Endothelial cell of umbilical vein (primary cell): ENCODE results near the gene FHIT. TPM values are rescaled to one million over a fixed set of nuclear protein-coding genes. Genes with fewer than 3 reads are reported as not detected.

Experiments
- BruUV-seq: library from RNA; stranded (reverse); fragments of 400-500 nt; replicated peaks from 2 replicates; lab custom pipeline; 2021; lab: Mats Ljungman, UMichigan
- CTCF ChIA-PET: fragments of 300-600, 350-600 bp; sonication (Branson Sonifier 250); formaldehyde crosslinking; loops from one replicate; lab custom pipeline; 2021; ENCODE audit warnings: antibody characterized with exemption, inconsistent platforms; lab: Charles Lee
- POLR2A ChIA-PET: fragments of 300-600, 350-600 bp; sonication (Branson Sonifier 250); formaldehyde crosslinking; loops from one replicate; lab custom pipeline; 2021; ENCODE audit warnings: antibody characterized with exemption, inconsistent platforms; lab: Charles Lee
- DNase-seq: peaks from one replicate; pipeline ENCODE4 v3.0.0-alpha.2; 2011; ENCODE audit warnings: low read depth, low spot score
- FAIRE-seq: peaks from 2 replicates; lab custom pipeline; 2011; peaks lifted over from hg19 to GRCh38; lab: Jason Lieb, UNC
- H2AFZ ChIP-seq: 2 replicates; pipeline ENCODE4 v1.6.0; 2012; ENCODE audit warnings: low read depth, low read length, control low read depth, inconsistent platforms
- H3K27ac ChIP-seq: 2 replicates; pipeline ENCODE4 v1.5.1; 2011; ENCODE audit warnings: low read depth, mild to moderate bottlenecking, control low read depth, low read length, moderate library complexity; ENCODE audit not compliant: insufficient read depth
- H3K27me3 ChIP-seq, 2 experiments: 2 replicates each; pipeline versions ENCODE4 v1.6.0 to v1.6.1; 2011; ENCODE audit warnings: low read length in 2 of 2, mixed read lengths in 1 of 2; ENCODE audit not compliant: control insufficient read depth in 2 of 2, insufficient read depth in 2 of 2
- H3K36me3 ChIP-seq, 2 experiments: 2 replicates in 1 of 2; 3 replicates in 1 of 2; pipeline ENCODE4 v1.5.1; 2011; ENCODE audit warnings: low read length in 2 of 2, mild to moderate bottlenecking in 1 of 2, moderate library complexity in 1 of 2; ENCODE audit not compliant: control insufficient read depth in 2 of 2, insufficient read depth in 2 of 2; ENCODE audit errors: extremely low read depth in 1 of 2
- H3K4me1 ChIP-seq: 3 replicates; pipeline ENCODE4 v1.5.1; 2011; ENCODE audit warnings: mild to moderate bottlenecking, low read length; ENCODE audit not compliant: control insufficient read depth, insufficient read depth; ENCODE audit errors: extremely low read depth
- H3K4me2 ChIP-seq: 2 replicates; pipeline ENCODE4 v1.6.1; 2011; ENCODE audit warnings: low read length, control low read depth, mixed read lengths; ENCODE audit not compliant: insufficient read depth
- H3K4me3 ChIP-seq, 3 experiments: fragments of 200-600 bp in 1 of 3; sonication (generic), shearing (Covaris generic) in 1 of 3; replicated peaks in 1 of 3; 2 replicates each; pipeline ENCODE4 v1.5.1; 2011 to 2016; ENCODE audit warnings: control low read depth in 3 of 3, low read length in 3 of 3, mild to moderate bottlenecking in 2 of 3, inconsistent platforms in 1 of 3, low read depth in 1 of 3, moderate library complexity in 1 of 3; ENCODE audit not compliant: insufficient read depth in 1 of 3
- H3K79me2 ChIP-seq: 2 replicates; pipeline ENCODE4 v1.6.0; 2012; ENCODE audit warnings: low read length, inconsistent platforms; ENCODE audit not compliant: control insufficient read depth, insufficient read depth
- H3K9ac ChIP-seq: replicated peaks from 2 replicates; pipeline ENCODE3; 2011; ENCODE audit warnings: low read length, control low read depth; ENCODE audit not compliant: insufficient read depth; ENCODE audit errors: extremely low read depth
- H3K9me1 ChIP-seq: replicated peaks from 3 replicates; pipeline ENCODE4 v1.6.0; 2011; ENCODE audit warnings: mild to moderate bottlenecking, low read length; ENCODE audit not compliant: control insufficient read depth, insufficient read depth; ENCODE audit errors: extremely low read depth
- H3K9me3 ChIP-seq: replicated peaks from 2 replicates; pipeline ENCODE4 v1.5.1; 2012; ENCODE audit warnings: low read length, inconsistent platforms; ENCODE audit not compliant: control insufficient read depth, insufficient read depth
- H4K20me1 ChIP-seq: replicated peaks from 2 replicates; pipeline ENCODE3; 2011; ENCODE audit warnings: mild to moderate bottlenecking, low read length; ENCODE audit not compliant: control insufficient read depth, insufficient read depth; ENCODE audit errors: extremely low read depth
- EZH2 ChIP-seq: IDR thresholded peaks from 2 replicates; pipeline ENCODE4 v1.6.1; 2012; ENCODE audit warnings: borderline replicate concordance, low read depth, mild to moderate bottlenecking, moderate library complexity, low read length, inconsistent platforms; ENCODE audit not compliant: severe bottlenecking
- FOS ChIP-seq: IDR thresholded peaks from 2 replicates; pipeline ENCODE4 v1.6.1; 2011; ENCODE audit warnings: mild to moderate bottlenecking, low read length, moderate library complexity, borderline replicate concordance; ENCODE audit not compliant: insufficient read depth
- GATA2 ChIP-seq: IDR thresholded peaks from 2 replicates; pipeline ENCODE4 v1.7.0; 2011; ENCODE audit warnings: low read depth, mild to moderate bottlenecking, moderate library complexity, mixed read lengths, low read length; ENCODE audit not compliant: insufficient read length, insufficient read depth
- JUN ChIP-seq: IDR thresholded peaks from 2 replicates; pipeline ENCODE4 v1.6.1; 2011; ENCODE audit warnings: borderline replicate concordance, low read depth; ENCODE audit not compliant: insufficient read length, insufficient read depth
- MAX ChIP-seq: IDR thresholded peaks from 2 replicates; pipeline ENCODE4 v1.6.1; 2011; ENCODE audit not compliant: insufficient read depth, insufficient read length
- MYC ChIP-seq: IDR thresholded peaks from one replicate; pipeline ENCODE4 v1.6.1; 2011; ENCODE audit warnings: mild to moderate bottlenecking, low read depth, low read length
- POLR2A ChIP-seq: IDR thresholded peaks from 2 replicates; pipeline ENCODE4 v1.6.1; 2012; ENCODE audit warnings: low read depth, mild to moderate bottlenecking, control low read depth, low read length
- POLR2AphosphoS5 ChIP-seq: IDR thresholded peaks from 2 replicates; pipeline ENCODE4 v1.6.1; 2012; ENCODE audit warnings: low read depth, mild to moderate bottlenecking, control low read depth, low read length, moderate library complexity; ENCODE audit not compliant: insufficient read depth
- dilution Hi-C: fragments of 300-500 bp; cut with MboI; formaldehyde crosslinking; loops from one replicate; pipeline ENCODE4 v1.15.0; 2019; ENCODE audit warnings: low sequenced_read_pairs; ENCODE audit not compliant: extremely low pct_ligation_motif_present
- intact Hi-C: fragments of 100-400 bp; cut with micrococcal nuclease; formaldehyde crosslinking; loops from one replicate; pipeline ENCODE4 v1.10.0; 2022
- polyA plus RNA-seq, 4 experiments: library from polyadenylated mRNA; depleted of rRNA in 3 of 4; stranded (reverse) in 3 of 4; unstranded in 1 of 4; fragments of >200 nt; gene quantifications; 2 replicates each; pipeline versions ENCODE4 v1.2.1 to v1.2.3, GENCODE V29; 2011 to 2012; ENCODE audit warnings: missing spikeins in 1 of 4
- total RNA-seq: library from RNA; stranded (reverse); gene quantifications from 2 replicates; pipeline ENCODE4 v1.2.3, GENCODE V29; 2021
- TF ChIP-seq, protein P1 (sequence below), 2 donors: IDR thresholded peaks; 1 replicate in 1 of 2; 2 replicates in 1 of 2; pipeline ENCODE4 v1.5.1; 2011; ENCODE audit warnings: low read length in 2 of 2, mild to moderate bottlenecking in 2 of 2, moderate library complexity in 2 of 2, control low read depth in 1 of 2, inconsistent platforms in 1 of 2, low read depth in 1 of 2; ENCODE audit not compliant: insufficient read depth in 1 of 2; ENCODE audit errors: extremely low read depth in 1 of 2

Gene FHIT
- total and polyA plus RNA-seq, 2 donors (not counting 3 experiments of a cell fraction or from before 2014, with no cell fraction given) = 0.47 to 2.2 TPM

- no peaks in the 10 kb centered on the region for H3K27me3 ChIP-seq
- H2AFZ ChIP-seq = no peak overlapping the region
- intact Hi-C loops (no loop called here), dilution Hi-C loops (no loop called here)
- no peak overlapping the region for H3K4me3 ChIP-seq
- H3K9ac ChIP-seq = no peak overlapping the region
- FAIRE-seq (no peak), DNase-seq (no peak)
- no peak overlapping the region for H3K27ac ChIP-seq
- H3K79me2 ChIP-seq = no peaks in the 10 kb centered on the region
- H3K9me1 ChIP-seq = no peaks in the 10 kb centered on the region
- POLR2A ChIA-PET = no interaction called here
- H3K9me3 ChIP-seq = no peaks in the 10 kb centered on the region
- no peaks in the 10 kb centered on the region for H3K4me1 ChIP-seq
- H3K36me3 ChIP-seq = no peaks in the 10 kb centered on the region
- no peak overlapping the region for H3K4me2 ChIP-seq
- TF ChIP-seq GATA2 (no peak), EZH2 (no peak)
- no peaks in the 10 kb centered on the region for H4K20me1 ChIP-seq
- BruUV-seq = no TSS peak
- CTCF ChIA-PET = no interaction called here
These were observed 330.7 kb downstream of the FHIT start for GRCh38 chr3:60920519-60920918.

GRCh38 chr3:60919296-60919695 is 332.0 kb downstream of the FHIT start:
- POLR2A ChIA-PET = no interaction called here

More at GRCh38 chr3:60919296-60919695, 332.0 kb downstream of the FHIT start:
- FAIRE-seq = no peak
- H3K79me2 ChIP-seq = no peaks in the 10 kb centered on the region
- no peak overlapping the region for H3K4me2 ChIP-seq
- H3K9ac ChIP-seq = no peak overlapping the region
- no peaks in the 10 kb centered on the region for H3K9me3 ChIP-seq
- H3K9me1 ChIP-seq = no peaks in the 10 kb centered on the region
- dilution Hi-C loops (no loop called here), intact Hi-C loops (no loop called here)
- no peaks in the 10 kb centered on the region for H4K20me1 ChIP-seq
- CTCF ChIA-PET = no interaction called here
- H3K27me3 ChIP-seq = no peaks in the 10 kb centered on the region
- TF ChIP-seq POLR2A (no peak), FOS (no peak), GATA2 (no peak), POLR2AphosphoS5 (no peak), MYC (no peak), EZH2 (no peak), MAX (no peak), JUN (no peak)
- TF ChIP-seq, protein P1, sequence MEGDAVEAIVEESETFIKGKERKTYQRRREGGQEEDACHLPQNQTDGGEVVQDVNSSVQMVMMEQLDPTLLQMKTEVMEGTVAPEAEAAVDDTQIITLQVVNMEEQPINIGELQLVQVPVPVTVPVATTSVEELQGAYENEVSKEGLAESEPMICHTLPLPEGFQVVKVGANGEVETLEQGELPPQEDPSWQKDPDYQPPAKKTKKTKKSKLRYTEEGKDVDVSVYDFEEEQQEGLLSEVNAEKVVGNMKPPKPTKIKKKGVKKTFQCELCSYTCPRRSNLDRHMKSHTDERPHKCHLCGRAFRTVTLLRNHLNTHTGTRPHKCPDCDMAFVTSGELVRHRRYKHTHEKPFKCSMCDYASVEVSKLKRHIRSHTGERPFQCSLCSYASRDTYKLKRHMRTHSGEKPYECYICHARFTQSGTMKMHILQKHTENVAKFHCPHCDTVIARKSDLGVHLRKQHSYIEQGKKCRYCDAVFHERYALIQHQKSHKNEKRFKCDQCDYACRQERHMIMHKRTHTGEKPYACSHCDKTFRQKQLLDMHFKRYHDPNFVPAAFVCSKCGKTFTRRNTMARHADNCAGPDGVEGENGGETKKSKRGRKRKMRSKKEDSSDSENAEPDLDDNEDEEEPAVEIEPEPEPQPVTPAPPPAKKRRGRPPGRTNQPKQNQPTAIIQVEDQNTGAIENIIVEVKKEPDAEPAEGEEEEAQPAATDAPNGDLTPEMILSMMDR (IDR thresholded peaks at IDR 0.05; ENCODE audit: extremely low read depth in 1 of 2, insufficient read depth in 1 of 2, low read depth in 1 of 2, low read length in 2 of 2) = no peak
- H2AFZ ChIP-seq = no peak overlapping the region
- no peaks in the 10 kb centered on the region for H3K36me3 ChIP-seq
- no peaks in the 10 kb centered on the region for H3K4me1 ChIP-seq
- no peak overlapping the region for H3K4me3 ChIP-seq
- BruUV-seq = no TSS peak
- H3K27ac ChIP-seq = no peak overlapping the region
- DNase-seq = no peak
